Spinal cord (tissue), 10 donors: ENCODE data around the gene EIF2D. TPM values are rescaled to one million over a fixed set of nuclear protein-coding genes. Genes with fewer than 3 reads are reported as not detected.

Source experiments
- DNase-seq, 6 donors: peaks; one replicate each; pipeline versions ENCODE4 v3.0.0 to v3.0.0-alpha.2; 2013 to 2015; ENCODE audit warnings: low spot score in 6 of 6, low read depth in 4 of 6
- H3K27ac ChIP-seq: one replicate; pipeline ENCODE4 v1.5.1; 2013; ENCODE audit warnings: low read depth, low read length, control low read depth
- H3K27me3 ChIP-seq: one replicate; pipeline ENCODE4 v1.6.1; 2013; ENCODE audit warnings: low read length; ENCODE audit not compliant: control insufficient read depth, insufficient read depth
- H3K36me3 ChIP-seq: one replicate; pipeline ENCODE4 v1.6.1; 2013; ENCODE audit warnings: low read length; ENCODE audit not compliant: control insufficient read depth, insufficient read depth
- H3K4me1 ChIP-seq: one replicate; pipeline ENCODE4 v1.6.1; 2013; ENCODE audit warnings: low read length; ENCODE audit not compliant: control insufficient read depth, insufficient read depth
- H3K4me3 ChIP-seq: one replicate; pipeline ENCODE4 v1.5.1; 2013; ENCODE audit warnings: low read depth, low read length, control low read depth
- H3K9me3 ChIP-seq: one replicate; pipeline ENCODE4 v1.6.1; 2013; ENCODE audit warnings: low read length; ENCODE audit not compliant: control insufficient read depth, insufficient read depth
- WGBS: methylation state at CpG from one replicate; pipeline ENCODE4 v1.1.5; 2013; ENCODE audit warnings: missing lambda C conversion rate; ENCODE audit not compliant: insufficient coverage; 5-methylcytosine and 5-hydroxymethylcytosine counted together
- polyA plus RNA-seq, 2 donors: library from polyadenylated mRNA; unstranded; fragments of 120-200 nt; gene quantifications; one replicate each; pipeline ENCODE4 v1.2.1, GENCODE V29; 2013; ENCODE audit not compliant: insufficient read length in 2 of 2
- total RNA-seq, 2 donors: library from RNA; depleted of rRNA in 1 of 2; stranded (reverse); fragments of 120-200 nt in 1 of 2; fragments of >200 nt in 1 of 2; gene quantifications; one replicate each; pipeline versions ENCODE4 v1.2.3 to v1.2.4, GENCODE V29; 2013 to 2014
- donor health status: healthy.

The EIF2D gene
- total and polyA plus RNA-seq, 4 donors = 24.6 to 58.0 (median 36.2) TPM

DNA sequence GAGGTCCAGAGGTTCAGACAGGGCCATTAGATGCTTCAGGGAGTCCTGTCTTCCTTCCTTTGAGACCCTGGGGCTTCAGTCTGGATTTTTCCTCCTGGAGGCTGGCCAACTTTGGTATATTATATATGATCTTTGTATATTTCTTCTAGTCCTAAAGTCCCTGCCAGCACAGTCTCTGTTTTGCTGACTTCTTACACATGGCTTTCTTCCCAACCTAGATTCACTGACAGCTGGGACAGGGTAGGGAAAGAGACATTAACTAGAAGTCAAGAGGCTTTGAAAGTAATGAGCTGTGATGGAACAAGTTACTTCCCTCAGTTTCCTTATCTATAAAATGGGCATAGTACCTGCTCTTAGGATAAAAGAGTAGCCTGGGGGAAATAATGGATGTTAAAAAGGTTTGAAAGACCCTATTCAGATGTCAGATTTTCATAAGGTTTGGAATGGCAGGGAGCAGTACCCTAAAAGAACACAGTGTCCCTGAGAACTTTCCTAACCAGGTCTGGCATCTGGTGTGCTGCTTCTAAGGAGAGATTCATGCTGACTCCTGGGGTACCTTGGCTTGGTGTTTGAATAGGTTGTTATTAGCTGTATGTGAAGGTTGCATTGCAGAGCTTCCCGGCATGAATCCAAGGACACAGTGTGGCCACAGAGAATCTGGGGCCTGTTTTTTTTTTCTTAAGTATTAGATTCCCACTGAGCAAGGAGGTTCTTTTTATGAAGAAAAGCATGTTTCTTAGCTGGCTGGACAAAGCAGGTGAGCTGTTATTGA lies 57.4 kb downstream of the EIF2D start:
- Histone ChIP-seq H3K36me3 (no peaks in the 10 kb centered on the region), H3K27ac (no peak overlapping the region), H3K27me3 (no peaks in the 10 kb centered on the region), H3K9me3 (no peaks in the 10 kb centered on the region), H3K4me1 (peaks cover 25% of the 10 kb centered on the region), H3K4me3 (no peak overlapping the region)
- 100% methylated on average over 1 of the region's 1 CpG for WGBS
- DNase-seq = no peak

DNA sequence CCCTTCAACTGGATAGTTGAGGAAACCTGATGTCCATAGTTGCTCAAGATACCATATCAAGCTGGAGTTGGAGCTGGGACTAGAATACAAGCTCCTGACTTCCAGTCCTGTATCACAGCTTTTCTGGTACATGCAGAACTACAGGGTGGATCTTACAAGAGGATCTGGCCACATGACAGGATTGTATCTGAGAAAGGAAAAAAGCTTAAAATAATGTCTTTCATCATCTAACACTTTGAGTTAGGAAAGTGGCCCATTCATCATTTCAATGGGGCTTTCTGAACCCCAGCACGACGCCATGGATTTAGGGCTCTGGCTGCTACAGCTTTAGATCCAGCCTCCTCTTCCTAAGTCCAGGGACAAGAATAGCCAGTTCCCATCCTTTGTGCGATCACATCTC lies 58.1 kb downstream of the EIF2D start:
- Histone ChIP-seq H3K4me3 (no peak overlapping the region), H3K4me1 (peaks cover 20% of the 10 kb centered on the region), H3K27me3 (no peaks in the 10 kb centered on the region), H3K36me3 (no peaks in the 10 kb centered on the region), H3K9me3 (no peaks in the 10 kb centered on the region), H3K27ac (no peak overlapping the region)
- peak in 1 of 6 donors; percentile 15 for DNase-seq
- 69% methylated on average over 2 of the region's 3 CpGs for WGBS

DNA sequence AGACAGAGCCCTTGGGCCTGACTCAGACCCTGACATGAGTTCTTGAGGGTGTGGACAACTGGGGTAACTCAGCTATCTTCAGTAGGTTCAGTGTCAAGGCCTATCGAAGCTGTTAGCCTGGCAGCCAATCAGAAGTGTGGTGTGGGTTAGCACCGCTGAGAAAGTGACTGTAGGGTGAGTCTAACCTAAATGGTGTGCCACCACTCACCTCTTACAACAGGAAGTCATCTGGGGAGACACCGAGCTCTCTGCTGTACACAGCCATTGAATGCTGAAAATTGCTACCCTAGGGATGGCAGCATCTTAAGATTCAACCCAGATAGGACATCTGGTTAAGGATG lies 60.3 kb downstream of the EIF2D start:
- peaks cover 14% of the 10 kb centered on the region for H3K4me1 ChIP-seq
- H3K27me3 ChIP-seq = no peaks in the 10 kb centered on the region
- no peak overlapping the region for H3K27ac ChIP-seq
- H3K9me3 ChIP-seq = no peaks in the 10 kb centered on the region
- no peaks in the 10 kb centered on the region for H3K36me3 ChIP-seq
- WGBS = 100% methylated on average over 3 of the region's 3 CpGs
- H3K4me3 ChIP-seq = no peak overlapping the region
- no peak for DNase-seq

DNA sequence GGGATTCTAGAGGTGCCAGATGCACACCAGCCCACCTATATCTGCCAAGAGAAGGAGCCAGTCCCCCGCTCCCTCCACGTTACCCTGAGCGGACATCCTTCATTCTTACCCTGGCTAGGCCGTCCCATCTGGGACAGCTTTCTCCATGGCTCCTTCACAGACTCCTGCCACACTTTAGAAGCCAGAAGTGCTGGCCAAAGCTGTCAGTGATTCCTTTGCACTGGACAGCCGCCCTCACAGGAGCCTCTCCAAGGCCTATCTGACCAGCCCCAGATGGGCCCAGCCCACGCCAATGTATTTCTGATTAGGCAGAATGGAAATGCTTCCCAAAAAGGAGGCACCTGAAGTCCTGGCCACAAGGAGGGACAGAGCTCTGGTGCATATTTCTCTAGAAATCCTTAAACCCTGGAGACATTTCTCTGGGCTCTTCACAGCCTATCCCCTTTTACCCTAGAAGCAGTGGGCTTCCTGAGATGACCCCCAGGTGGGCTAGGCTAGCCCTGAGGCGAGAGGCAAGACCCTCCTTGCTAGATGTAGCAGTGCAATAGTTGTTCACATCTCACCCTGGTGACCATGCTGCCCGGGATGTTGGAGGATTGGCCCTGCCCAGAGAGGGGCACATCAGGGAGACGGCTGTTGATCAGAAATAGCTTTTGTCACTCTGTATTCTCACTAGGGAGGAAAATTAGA lies 60.8 kb downstream of the EIF2D start:
- Histone ChIP-seq H3K36me3 (no peaks in the 10 kb centered on the region), H3K27me3 (no peaks in the 10 kb centered on the region), H3K27ac (no peak overlapping the region), H3K4me1 (peaks cover 9% of the 10 kb centered on the region), H3K4me3 (no peak overlapping the region), H3K9me3 (no peaks in the 10 kb centered on the region)
- DNase-seq = no peak
- WGBS = 93% methylated on average over 9 of the region's 9 CpGs

DNA sequence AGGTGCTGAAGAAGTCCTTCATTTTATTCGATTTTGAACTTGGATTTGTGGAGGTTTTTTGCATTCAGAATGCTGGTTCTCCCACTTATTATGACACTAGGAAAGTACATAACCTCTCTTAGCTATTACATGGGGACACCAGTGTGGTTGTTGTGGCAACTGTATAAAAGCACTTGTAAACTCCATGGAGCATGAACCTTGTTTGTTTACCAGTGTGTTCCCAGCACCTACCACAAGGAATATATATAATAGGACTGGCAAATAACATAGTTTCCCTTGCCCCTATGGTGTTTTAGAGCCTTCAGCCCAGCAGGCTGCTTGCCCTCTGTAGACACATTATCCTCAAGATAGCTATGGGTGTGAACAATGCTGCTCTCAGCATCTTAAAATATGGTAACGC lies 61.8 kb downstream of the EIF2D start:
- Histone ChIP-seq H3K4me1 (peaks cover under 1% of the 10 kb centered on the region), H3K27ac (no peak overlapping the region), H3K4me3 (no peak overlapping the region), H3K9me3 (no peaks in the 10 kb centered on the region), H3K27me3 (no peaks in the 10 kb centered on the region), H3K36me3 (no peaks in the 10 kb centered on the region)
- DNase-seq = no peak
- 75% methylated on average over 1 of the region's 2 CpGs for WGBS

DNA sequence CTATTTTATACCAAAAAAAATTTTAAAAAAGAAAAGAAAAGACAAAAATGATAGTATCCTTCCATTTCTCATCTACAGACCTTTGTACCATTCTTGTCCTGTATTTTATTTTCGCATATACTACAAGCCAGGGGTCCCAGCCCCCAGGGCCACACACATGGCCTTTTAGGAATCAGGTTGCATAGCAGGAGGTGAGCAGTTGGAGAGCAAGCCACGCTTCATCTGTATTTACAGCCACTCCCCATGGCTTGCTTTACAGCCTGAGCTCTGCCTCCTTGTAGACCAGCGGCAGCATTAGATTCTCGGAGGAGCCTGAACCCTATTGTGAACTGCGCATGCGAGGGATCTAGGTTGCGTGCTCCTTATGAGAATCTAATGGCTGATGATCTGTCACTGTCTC lies 65.2 kb downstream of the EIF2D start:
- Histone ChIP-seq H3K4me3 (no peak overlapping the region), H3K36me3 (no peaks in the 10 kb centered on the region), H3K27ac (no peak overlapping the region), H3K4me1 (peaks cover 4% of the 10 kb centered on the region), H3K9me3 (no peaks in the 10 kb centered on the region), H3K27me3 (no peaks in the 10 kb centered on the region)
- no peak for DNase-seq
- WGBS = 41% methylated on average over 6 of the region's 7 CpGs

DNA sequence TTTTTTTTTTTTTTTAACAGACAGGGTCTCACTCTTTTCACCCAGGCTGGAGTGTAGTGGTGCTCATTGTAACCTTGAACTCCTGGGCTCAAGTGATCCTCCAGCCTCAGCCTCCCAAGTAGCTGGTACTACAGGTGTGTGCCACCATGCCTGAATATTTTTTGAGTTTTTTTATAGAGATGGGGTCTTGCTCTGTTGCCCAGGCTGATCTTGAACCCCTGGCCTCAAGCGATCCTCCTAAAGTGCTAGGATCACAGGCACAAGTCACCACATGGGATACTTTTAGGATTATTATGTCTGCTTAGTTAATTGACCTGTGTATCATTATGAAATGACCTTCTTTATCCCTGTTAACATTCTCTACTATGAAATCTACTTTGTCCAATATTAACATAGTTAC lies 66.9 kb downstream of the EIF2D start:
- Histone ChIP-seq H3K27me3 (no peaks in the 10 kb centered on the region), H3K9me3 (no peaks in the 10 kb centered on the region), H3K27ac (no peak overlapping the region), H3K36me3 (no peaks in the 10 kb centered on the region), H3K4me3 (no peak overlapping the region), H3K4me1 (peaks cover 10% of the 10 kb centered on the region)
- 100% methylated on average over 1 of the region's 1 CpG for whole genome bisulfite sequencing
- DNase-seq = no peak

DNA sequence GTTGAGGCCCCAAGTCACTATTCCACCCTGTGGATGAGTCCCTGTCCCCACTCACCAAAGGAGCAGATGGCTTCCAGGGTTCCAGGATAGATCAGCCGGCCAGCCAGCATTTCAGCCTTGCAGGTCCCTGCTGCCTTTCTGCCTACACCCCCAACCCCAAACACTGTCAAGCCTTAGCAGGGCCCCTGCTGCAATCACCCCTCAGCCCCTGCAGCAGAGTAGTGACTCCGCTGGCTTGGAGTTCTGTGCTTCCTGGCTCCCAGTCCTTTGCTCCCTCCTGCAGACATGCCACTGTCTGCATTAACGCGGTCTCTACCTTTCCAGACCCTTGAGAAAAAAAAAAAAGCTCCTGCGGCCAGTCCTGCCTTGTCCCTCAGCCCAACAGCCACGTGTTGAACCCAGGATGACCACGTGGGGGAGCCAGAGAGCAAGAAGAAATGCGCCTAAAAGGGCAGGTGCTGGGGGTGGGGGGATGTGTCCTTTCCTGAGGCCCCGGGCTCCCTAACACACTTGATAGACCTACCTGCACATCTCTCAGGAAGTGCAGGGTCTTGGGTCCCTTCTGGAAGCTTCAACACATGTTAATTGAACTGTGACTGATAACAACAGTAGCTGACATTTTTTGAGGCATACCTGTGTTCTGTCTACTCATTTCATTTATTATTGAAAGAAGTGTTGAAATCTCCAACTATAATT lies 67.6 kb downstream of the EIF2D start:
- peak in 4 of 6 donors; percentile 48 to 79 (median 64) for DNase-seq
- H3K36me3 ChIP-seq = no peaks in the 10 kb centered on the region
- 30% methylated on average over 3 of the region's 9 CpGs for WGBS
- no peaks in the 10 kb centered on the region for H3K9me3 ChIP-seq
- peaks cover 16% of the 10 kb centered on the region for H3K4me1 ChIP-seq
- no peak overlapping the region for H3K4me3 ChIP-seq
- no peak overlapping the region for H3K27ac ChIP-seq
- no peaks in the 10 kb centered on the region for H3K27me3 ChIP-seq
